HepG2 (cell line): ENCODE data around the gene PRR36. TPM values are rescaled to one million over a fixed set of nuclear protein-coding genes. Genes with fewer than 3 reads are reported as not detected.

Experiments used
- BRD4 ChIP-seq: sonication (generic); formaldehyde crosslinking; IDR thresholded peaks from 2 replicates; pipeline ENCODE4 v1.4.0; 2020; ENCODE audit warnings: missing genetic modification reagents
- MATR3 ChIP-seq: sonication (generic); formaldehyde crosslinking; IDR thresholded peaks from 2 replicates; pipeline ENCODE4 v1.4.0; 2020; ENCODE audit warnings: missing genetic modification reagents
- TARDBP ChIP-seq: sonication (generic); formaldehyde crosslinking; IDR thresholded peaks from 2 replicates; pipeline ENCODE4 v1.8.0; 2022; ENCODE audit warnings: mild to moderate bottlenecking, missing genetic modification reagents
- TFDP2 ChIP-seq: sonication (generic); formaldehyde crosslinking; IDR thresholded peaks from 2 replicates; pipeline ENCODE4 v1.4.0; 2020; ENCODE audit warnings: missing genetic modification reagents
- ZNF317 ChIP-seq: sonication (generic); formaldehyde crosslinking; IDR thresholded peaks from 2 replicates; pipeline ENCODE4 v1.5.0; 2020; ENCODE audit warnings: mild to moderate bottlenecking, missing genetic modification reagents
- ZNF552 ChIP-seq: sonication (generic); formaldehyde crosslinking; IDR thresholded peaks from 2 replicates; pipeline ENCODE4 v1.9.0; 2022; ENCODE audit warnings: missing genetic modification reagents, mild to moderate bottlenecking, borderline replicate concordance
- polyA plus RNA-seq, 8 experiments: library from polyadenylated mRNA; depleted of rRNA in 3 of 8; stranded (reverse) in 7 of 8; unstranded in 1 of 8; fragments of >200 nt; fragmentation: Illumina TruSeq in 4 of 8; extraction: Trizol in 4 of 8; gene quantifications; 2 replicates each; pipeline versions ENCODE4 v1.2.1 to v1.2.3, GENCODE V29; 2011 to 2016; ENCODE audit warnings: low read depth in 4 of 8, missing spikeins in 1 of 8, mixed read lengths in 1 of 8; ENCODE audit not compliant: insufficient read depth in 1 of 8
- total RNA-seq, 5 experiments: library from RNA; depleted of rRNA; stranded (reverse); fragments of >200 nt; fragmentation: Illumina TruSeq; extraction: Trizol; gene quantifications; 2 replicates each; pipeline ENCODE4 v1.2.3, GENCODE V29; 2016; ENCODE audit warnings: low read depth in 1 of 5
- TF ChIP-seq, protein P1 (sequence below): sonication (generic); formaldehyde crosslinking; IDR thresholded peaks from 2 replicates; pipeline ENCODE4 v1.5.0; 2020; ENCODE audit warnings: missing genetic modification reagents
- TF ChIP-seq, protein P2 (sequence below): IDR thresholded peaks from 2 replicates; pipeline ENCODE4 v1.6.1; 2016; ENCODE audit warnings: mild to moderate bottlenecking

PRR36 gene
- total and polyA plus RNA-seq, 2 of the 13 experiments (the other 11 are each of a cell fraction or from before 2014, with no cell fraction given): 0.07 to 0.17 TPM

- TF ChIP-seq, protein P1, sequence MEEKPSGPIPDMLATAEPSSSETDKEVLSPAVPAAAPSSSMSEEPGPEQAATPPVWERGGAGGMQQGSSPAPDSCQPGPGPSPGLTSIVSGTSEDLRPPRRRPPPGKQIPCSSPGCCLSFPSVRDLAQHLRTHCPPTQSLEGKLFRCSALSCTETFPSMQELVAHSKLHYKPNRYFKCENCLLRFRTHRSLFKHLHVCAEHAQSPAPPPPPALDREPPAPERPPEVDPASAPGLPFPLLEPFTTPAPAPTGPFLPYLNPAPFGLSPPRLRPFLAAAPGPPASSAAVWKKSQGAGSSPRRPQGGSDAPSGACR: no peak
- TF ChIP-seq BRD4 (CRISPR knock-in tag) (no peak), TARDBP (0 out of 2 replicates have a peak, but pooled peaks have one; percentile 23), TFDP2 (no peak), MATR3 (CRISPR knock-in tag) (no peak), ZNF317 (CRISPR knock-in tag) (0 out of 2 replicates have a peak, but pooled peaks have one; percentile 26), ZNF552 (CRISPR knock-in tag) (no peak)
- TF ChIP-seq, protein P2, sequence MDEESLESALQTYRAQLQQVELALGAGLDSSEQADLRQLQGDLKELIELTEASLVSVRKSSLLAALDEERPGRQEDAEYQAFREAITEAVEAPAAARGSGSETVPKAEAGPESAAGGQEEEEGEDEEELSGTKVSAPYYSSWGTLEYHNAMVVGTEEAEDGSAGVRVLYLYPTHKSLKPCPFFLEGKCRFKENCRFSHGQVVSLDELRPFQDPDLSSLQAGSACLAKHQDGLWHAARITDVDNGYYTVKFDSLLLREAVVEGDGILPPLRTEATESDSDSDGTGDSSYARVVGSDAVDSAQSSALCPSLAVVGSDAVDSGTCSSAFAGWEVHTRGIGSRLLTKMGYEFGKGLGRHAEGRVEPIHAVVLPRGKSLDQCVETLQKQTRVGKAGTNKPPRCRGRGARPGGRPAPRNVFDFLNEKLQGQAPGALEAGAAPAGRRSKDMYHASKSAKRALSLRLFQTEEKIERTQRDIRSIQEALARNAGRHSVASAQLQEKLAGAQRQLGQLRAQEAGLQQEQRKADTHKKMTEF (CRISPR knock-in tag): 0 out of 2 replicates have a peak, but pooled peaks have one; percentile 13
- TF ChIP-seq, all 625 proteins: peak for 54
These were observed 30.2 kb upstream of the PRR36 start (continued) for GRCh38 chr19:7904074-7905020.
